Esophagus muscularis mucosa (tissue), 4 donors: ENCODE data around the gene YEATS2. TPM values are rescaled to one million over a fixed set of nuclear protein-coding genes. Genes with fewer than 3 reads are reported as not detected.

Experiments
- DNase-seq: peaks from one replicate; pipeline ENCODE4 v3.0.0-alpha.2; 2017; ENCODE audit errors: extremely low spot score
- H3K27ac ChIP-seq, 4 donors: fragments of 200-600 bp; sonication (generic); replicated peaks in 1 of 4; 1 replicate in 3 of 4; 2 replicates in 1 of 4; pipeline ENCODE4 v1.5.1; 2016 to 2019; ENCODE audit warnings: mild to moderate bottlenecking in 1 of 4
- H3K27me3 ChIP-seq, 4 donors: fragments of 200-600 bp; sonication (generic); one replicate each; pipeline versions ENCODE4 v1.5.1 to v1.6.0; 2016 to 2019
- H3K36me3 ChIP-seq, 4 donors: fragments of 200-600 bp; sonication (generic); one replicate each; pipeline ENCODE4 v1.5.1; 2016 to 2019
- H3K4me1 ChIP-seq, 4 donors: fragments of 200-600 bp; sonication (generic); one replicate each; pipeline ENCODE4 v1.5.1; 2016 to 2019
- H3K4me3 ChIP-seq, 4 donors: fragments of 200-600 bp; sonication (generic); 1 replicate in 2 of 4; 2 replicates in 2 of 4; pipeline ENCODE4 v1.5.1; 2016 to 2019; ENCODE audit warnings: mild to moderate bottlenecking in 4 of 4, moderate library complexity in 1 of 4
- H3K9me3 ChIP-seq, 4 donors: fragments of 200-600 bp; sonication (generic); 1 replicate in 3 of 4; 2 replicates in 1 of 4; pipeline ENCODE4 v1.5.1; 2016 to 2019
- CTCF ChIP-seq, 3 experiments: fragments of 200-600 bp in 2 of 3; fragments of 450-650 bp in 1 of 3; sonication (generic) in 2 of 3; IDR thresholded peaks; one replicate each; pipeline ENCODE4 v1.5.1; 2017 to 2019; ENCODE audit warnings: antibody characterized with exemption in 3 of 3, mild to moderate bottlenecking in 2 of 3, moderate library complexity in 1 of 3
- EP300 ChIP-seq: sonication (generic); formaldehyde crosslinking; IDR thresholded peaks from one replicate; pipeline ENCODE4 v1.6.1; 2017; ENCODE audit warnings: antibody characterized with exemption
- POLR2A ChIP-seq: fragments of 450-650 bp; IDR thresholded peaks from one replicate; pipeline ENCODE4 v1.6.1; 2017; ENCODE audit warnings: antibody characterized with exemption, moderate library complexity, mild to moderate bottlenecking, low read depth
- POLR2AphosphoS5 ChIP-seq, 2 donors: sonication (generic); formaldehyde crosslinking; IDR thresholded peaks; one replicate each; pipeline ENCODE4 v1.6.1; 2017; ENCODE audit warnings: antibody characterized with exemption in 2 of 2
- WGBS: methylation state at CpG from one replicate; pipeline ENCODE4 v1.1.5; 2018; 5-methylcytosine and 5-hydroxymethylcytosine counted together
- intact Hi-C: fragments of 100-400 bp; cut with DNase I; formaldehyde crosslinking; loops from one replicate; pipeline ENCODE4 v1.15.1; 2023
- total RNA-seq, 4 donors: library from RNA; depleted of rRNA; stranded (reverse); fragments of >200 nt; gene quantifications; one replicate each; pipeline versions ENCODE4 v1.1.0 to v1.2.1, GENCODE V29; 2016

YEATS2 gene
- total RNA-seq, 4 donors from 2014 or later = 18.2 to 34.3 (median 29.5) TPM

GRCh38 chr3:183833516-183833915 lies 135.9 kb downstream of the YEATS2 start:
- no peak for TF ChIP-seq CTCF (IDR thresholded peaks at IDR 0.05)
- Histone ChIP-seq H3K4me1 (no peaks in the 10 kb centered on the region), H3K4me3 (no peak overlapping the region), H3K27me3 (no peaks in the 10 kb centered on the region), H3K36me3 (peaks cover 37 to 91% (median 67%) of the 10 kb centered on the region in 4 donors), H3K9me3 (no peaks in the 10 kb centered on the region), H3K27ac (no peak overlapping the region)
- no peak for DNase-seq
- intact Hi-C loops = no loop called here
- 87% methylated on average over 6 of the region's 6 CpGs for WGBS

- no peak for TF ChIP-seq POLR2AphosphoS5 (IDR thresholded peaks at IDR 0.05)
- no peak for TF ChIP-seq EP300
- TF ChIP-seq POLR2A = no peak
- no peak for TF ChIP-seq CTCF (IDR thresholded peaks at IDR 0.05)
- no peak overlapping the region for H3K27ac ChIP-seq
- no peaks in the 10 kb centered on the region for H3K9me3 ChIP-seq
- H3K36me3 ChIP-seq = peaks cover 42 to 91% (median 77%) of the 10 kb centered on the region in 4 donors
- intact Hi-C loops = no loop called here
- H3K4me3 ChIP-seq = no peak overlapping the region
- WGBS = 99% methylated on average over 9 of the region's 9 CpGs
- H3K27me3 ChIP-seq = no peaks in the 10 kb centered on the region
- no peak for DNase-seq
- no peaks in the 10 kb centered on the region for H3K4me1 ChIP-seq
Measured at GRCh38 chr3:183837390-183837789, 139.8 kb downstream of the YEATS2 start.

- TF ChIP-seq CTCF (IDR thresholded peaks at IDR 0.05) (no peak), POLR2A (no peak), POLR2AphosphoS5 (IDR thresholded peaks at IDR 0.05) (no peak), EP300 (no peak)
- DNase-seq = no peak
- Histone ChIP-seq H3K27me3 (no peaks in the 10 kb centered on the region), H3K36me3 (peaks cover 39 to 90% (median 76%) of the 10 kb centered on the region in 4 donors), H3K27ac (no peak overlapping the region), H3K9me3 (no peaks in the 10 kb centered on the region), H3K4me3 (no peak overlapping the region), H3K4me1 (no peaks in the 10 kb centered on the region)
- WGBS = 96% methylated on average over 3 of the region's 3 CpGs
- intact Hi-C loops = no loop called here
Measured at GRCh38 chr3:183837894-183838293, 140.3 kb downstream of the YEATS2 start.

- H3K36me3 ChIP-seq = peaks cover 36 to 90% (median 77%) of the 10 kb centered on the region in 4 donors
- H3K27ac ChIP-seq = no peak overlapping the region
- H3K4me3 ChIP-seq = no peak overlapping the region
- no peak for DNase-seq
- no peaks in the 10 kb centered on the region for H3K4me1 ChIP-seq
- intact Hi-C loops = no loop called here
- H3K9me3 ChIP-seq = no peaks in the 10 kb centered on the region
- no peaks in the 10 kb centered on the region for H3K27me3 ChIP-seq
- 100% methylated on average over 4 of the region's 4 CpGs for WGBS
- TF ChIP-seq CTCF (IDR thresholded peaks at IDR 0.05) = no peak
- TF ChIP-seq POLR2AphosphoS5 (IDR thresholded peaks at IDR 0.05) = no peak
- no peak for TF ChIP-seq EP300
- no peak for TF ChIP-seq POLR2A
Measured at GRCh38 chr3:183839751-183840150, 142.2 kb downstream of the YEATS2 start.

GRCh38 chr3:183844606-183845005 lies 147.0 kb downstream of the YEATS2 start:
- Histone ChIP-seq H3K27ac (no peak overlapping the region), H3K36me3 (peaks cover 38 to 86% (median 75%) of the 10 kb centered on the region in 4 donors), H3K4me1 (no peaks in the 10 kb centered on the region), H3K4me3 (no peak overlapping the region), H3K9me3 (no peaks in the 10 kb centered on the region), H3K27me3 (no peaks in the 10 kb centered on the region)
- intact Hi-C loops = no loop called here
- no peak for DNase-seq
- WGBS = 82% methylated on average over 2 of the region's 2 CpGs
- no peak for TF ChIP-seq POLR2AphosphoS5 (IDR thresholded peaks at IDR 0.05)
- TF ChIP-seq EP300 = no peak
- TF ChIP-seq CTCF (IDR thresholded peaks at IDR 0.05) = no peak
- no peak for TF ChIP-seq POLR2A
